OCI-LY1 (cell line): Measurements from ENCODE around the gene RGS17.

Experiments used
- H2AFZ ChIP-seq: fragments of 200-600 bp; sonication (generic), shearing (Covaris generic); 2 replicates; pipeline ENCODE4 v1.6.0; 2014; ENCODE audit warnings: antibody characterized with exemption, mild to moderate bottlenecking, low read length
- H3F3A ChIP-seq: fragments of 200-600 bp; sonication (generic), shearing (Covaris generic); 2 replicates; pipeline ENCODE4 v1.6.0; 2014; ENCODE audit warnings: mild to moderate bottlenecking, antibody characterized with exemption, low read length, moderate library complexity; ENCODE audit not compliant: insufficient read depth
- H3K27ac ChIP-seq: fragments of 200-600 bp; sonication (generic); 2 replicates; pipeline ENCODE4 v1.5.1; 2014; ENCODE audit warnings: low read length, mixed run types, mild to moderate bottlenecking, low read depth; ENCODE audit not compliant: poor library complexity, severe bottlenecking
- H3K27me3 ChIP-seq: fragments of 200-600 bp; sonication (generic); 2 replicates; pipeline ENCODE4 v1.6.0; 2014; ENCODE audit warnings: antibody characterized with exemption, mild to moderate bottlenecking, low read length, moderate library complexity; ENCODE audit not compliant: insufficient read depth
- H3K36me3 ChIP-seq: fragments of 200-600 bp; sonication (generic); 2 replicates; pipeline ENCODE4 v1.6.1; 2014; ENCODE audit warnings: mild to moderate bottlenecking, antibody characterized with exemption, low read length, moderate library complexity, mixed read lengths; ENCODE audit not compliant: insufficient read depth
- H3K4me1 ChIP-seq: fragments of 200-600 bp; sonication (generic); 2 replicates; pipeline ENCODE4 v1.5.1; 2014; ENCODE audit warnings: mild to moderate bottlenecking, low read length, moderate library complexity; ENCODE audit not compliant: insufficient read depth, severe bottlenecking
- H3K4me2 ChIP-seq: fragments of 200-600 bp; sonication (generic), shearing (Covaris generic); 2 replicates; pipeline ENCODE4 v1.6.1; 2014; ENCODE audit warnings: low read length
- H3K4me3 ChIP-seq: fragments of 200-600 bp; sonication (generic); 2 replicates; pipeline ENCODE4 v1.5.1; 2014; ENCODE audit warnings: low read length, low read depth, mild to moderate bottlenecking, mixed read lengths; ENCODE audit not compliant: poor library complexity, severe bottlenecking
- H3K79me2 ChIP-seq: fragments of 200-600 bp; shearing (Covaris generic); 2 replicates; pipeline ENCODE4 v1.6.1; 2016; ENCODE audit warnings: mixed run types, low read length, mixed read lengths; ENCODE audit not compliant: insufficient read depth
- H3K9ac ChIP-seq: fragments of 200-600 bp; sonication (generic), shearing (Covaris generic); 2 replicates; pipeline ENCODE4 v1.6.1; 2014; ENCODE audit warnings: mild to moderate bottlenecking, low read length, mixed read lengths
- H3K9me2 ChIP-seq: fragments of 200-600 bp; sonication (generic), shearing (Covaris generic); 2 replicates; pipeline ENCODE4 v1.6.1; 2014; ENCODE audit warnings: low read depth, mild to moderate bottlenecking, low read length, mixed read lengths
- H3K9me3 ChIP-seq: fragments of 200-600 bp; shearing (Covaris generic); 2 replicates; pipeline ENCODE4 v1.6.1; 2014; ENCODE audit warnings: low read length, mixed read lengths
- H4K20me1 ChIP-seq: fragments of 200-600 bp; sonication (generic), shearing (Covaris generic); 2 replicates; pipeline ENCODE4 v1.6.0; 2016; ENCODE audit warnings: mild to moderate bottlenecking, low read length; ENCODE audit not compliant: insufficient read depth
- EZH2 ChIP-seq: fragments of 200-600 bp; sonication (generic), shearing (Covaris generic); IDR thresholded peaks from 2 replicates; pipeline ENCODE4 v1.8.0; 2017; ENCODE audit warnings: borderline replicate concordance, mixed run types, mild to moderate bottlenecking, antibody characterized with exemption, low read length, moderate library complexity, mixed read lengths
- TF ChIP-seq, protein P1 (sequence below): fragments of 200-600 bp; sonication (generic), shearing (Covaris generic); IDR thresholded peaks from 2 replicates; pipeline ENCODE4 v1.5.1; 2017; ENCODE audit warnings: mild to moderate bottlenecking, antibody characterized with exemption, low read length, moderate library complexity, mixed read lengths

RGS17 gene

DNA sequence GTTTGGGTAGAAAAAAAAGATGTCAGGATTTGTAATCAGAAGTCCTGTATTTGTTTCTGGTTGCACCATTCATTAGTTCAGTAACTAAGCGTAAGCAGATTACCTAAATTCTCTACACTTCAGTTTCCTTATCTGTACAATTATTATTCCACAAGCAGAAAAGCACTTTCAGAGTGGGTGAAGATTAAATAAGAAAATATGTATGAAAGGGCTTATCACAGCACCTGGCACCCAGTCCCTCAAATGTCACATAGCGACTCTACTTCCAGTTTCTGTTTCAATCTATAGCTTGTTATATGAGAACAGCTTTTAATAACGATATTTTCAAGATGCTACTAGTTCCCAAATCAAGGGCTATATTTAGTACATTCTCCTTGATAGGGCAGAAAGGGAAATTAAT lies 31.4 kb downstream of the RGS17 start:
- H3K9ac ChIP-seq: no peak overlapping the region
- TF ChIP-seq, protein P1, sequence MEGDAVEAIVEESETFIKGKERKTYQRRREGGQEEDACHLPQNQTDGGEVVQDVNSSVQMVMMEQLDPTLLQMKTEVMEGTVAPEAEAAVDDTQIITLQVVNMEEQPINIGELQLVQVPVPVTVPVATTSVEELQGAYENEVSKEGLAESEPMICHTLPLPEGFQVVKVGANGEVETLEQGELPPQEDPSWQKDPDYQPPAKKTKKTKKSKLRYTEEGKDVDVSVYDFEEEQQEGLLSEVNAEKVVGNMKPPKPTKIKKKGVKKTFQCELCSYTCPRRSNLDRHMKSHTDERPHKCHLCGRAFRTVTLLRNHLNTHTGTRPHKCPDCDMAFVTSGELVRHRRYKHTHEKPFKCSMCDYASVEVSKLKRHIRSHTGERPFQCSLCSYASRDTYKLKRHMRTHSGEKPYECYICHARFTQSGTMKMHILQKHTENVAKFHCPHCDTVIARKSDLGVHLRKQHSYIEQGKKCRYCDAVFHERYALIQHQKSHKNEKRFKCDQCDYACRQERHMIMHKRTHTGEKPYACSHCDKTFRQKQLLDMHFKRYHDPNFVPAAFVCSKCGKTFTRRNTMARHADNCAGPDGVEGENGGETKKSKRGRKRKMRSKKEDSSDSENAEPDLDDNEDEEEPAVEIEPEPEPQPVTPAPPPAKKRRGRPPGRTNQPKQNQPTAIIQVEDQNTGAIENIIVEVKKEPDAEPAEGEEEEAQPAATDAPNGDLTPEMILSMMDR: no peak
- no peak for TF ChIP-seq EZH2
- no peaks in the 10 kb centered on the region for H3K9me2 ChIP-seq
- H3F3A ChIP-seq: no peaks in the 10 kb centered on the region
- no peaks in the 10 kb centered on the region for H3K27me3 ChIP-seq
- no peaks in the 10 kb centered on the region for H4K20me1 ChIP-seq
- H3K4me1 ChIP-seq: no peaks in the 10 kb centered on the region
- H3K4me2 ChIP-seq: no peak overlapping the region
- H3K79me2 ChIP-seq: no peaks in the 10 kb centered on the region
- H2AFZ ChIP-seq: no peak overlapping the region
- H3K36me3 ChIP-seq: no peaks in the 10 kb centered on the region
- H3K27ac ChIP-seq: no peak overlapping the region
- no peak overlapping the region for H3K4me3 ChIP-seq
- H3K9me3 ChIP-seq: no peaks in the 10 kb centered on the region

DNA sequence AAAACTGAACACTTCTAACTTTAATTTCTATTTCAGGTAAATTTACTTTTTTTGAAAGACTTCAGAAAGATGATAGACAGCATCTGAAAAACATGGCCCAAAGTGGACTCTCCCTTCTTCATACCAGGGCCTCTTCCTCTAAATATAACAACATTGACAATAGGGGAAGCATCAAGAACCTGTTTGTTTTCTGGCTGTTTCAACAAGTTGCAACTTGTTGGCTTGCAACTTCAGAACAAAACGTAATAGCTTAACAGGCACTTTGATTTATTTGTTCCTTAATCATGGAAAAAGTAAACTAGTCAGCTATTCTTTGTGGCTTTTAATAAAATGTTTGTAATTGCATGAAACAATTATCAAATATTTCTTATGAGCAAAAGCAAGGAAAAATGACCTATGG lies 34.3 kb downstream of the RGS17 start:
- no peak overlapping the region for H2AFZ ChIP-seq
- H3K36me3 ChIP-seq: no peaks in the 10 kb centered on the region
- no peaks in the 10 kb centered on the region for H3K9me2 ChIP-seq
- H3K4me1 ChIP-seq: no peaks in the 10 kb centered on the region
- H3K9me3 ChIP-seq: no peaks in the 10 kb centered on the region
- H3F3A ChIP-seq: no peaks in the 10 kb centered on the region
- H4K20me1 ChIP-seq: no peaks in the 10 kb centered on the region
- no peak overlapping the region for H3K4me3 ChIP-seq
- no peaks in the 10 kb centered on the region for H3K27me3 ChIP-seq
- H3K27ac ChIP-seq: no peak overlapping the region
- no peak overlapping the region for H3K9ac ChIP-seq
- H3K4me2 ChIP-seq: no peak overlapping the region
- H3K79me2 ChIP-seq: no peaks in the 10 kb centered on the region
- TF ChIP-seq, protein P1: no peak
- TF ChIP-seq EZH2: no peak

DNA sequence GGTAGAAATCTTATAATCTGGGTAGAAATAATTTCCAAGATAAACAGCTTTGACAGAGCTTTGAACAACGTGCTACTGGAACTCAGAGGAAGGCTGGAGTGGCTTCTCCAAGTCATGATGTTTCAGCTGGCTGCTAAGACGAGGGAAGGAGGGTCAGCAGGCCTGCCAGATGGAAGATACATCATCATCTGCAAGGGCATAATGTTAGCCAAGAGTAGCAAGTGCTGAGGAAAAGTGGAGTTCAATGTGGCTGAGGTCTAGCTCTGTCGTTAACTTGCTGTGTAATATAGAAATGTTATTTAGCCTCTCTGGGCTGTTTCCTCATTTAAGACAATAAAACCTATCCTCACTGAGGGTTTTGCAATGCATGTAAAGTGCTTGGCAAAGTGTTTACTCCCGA lies 35.1 kb downstream of the RGS17 start:
- Histone ChIP-seq H3K36me3 (no peaks in the 10 kb centered on the region), H3F3A (no peaks in the 10 kb centered on the region), H3K4me2 (no peak overlapping the region)

More for the DNA sequence above, 35.1 kb downstream of the RGS17 start:
- H3K9ac ChIP-seq: no peak overlapping the region
- no peak for TF ChIP-seq EZH2
- TF ChIP-seq, protein P1: no peak
- H4K20me1 ChIP-seq: no peaks in the 10 kb centered on the region
- H3K4me3 ChIP-seq: no peak overlapping the region
- H3K27me3 ChIP-seq: no peaks in the 10 kb centered on the region
- H3K9me2 ChIP-seq: no peaks in the 10 kb centered on the region
- H3K4me1 ChIP-seq: no peaks in the 10 kb centered on the region
- H3K79me2 ChIP-seq: no peaks in the 10 kb centered on the region
- no peak overlapping the region for H3K27ac ChIP-seq
- no peak overlapping the region for H2AFZ ChIP-seq
- no peaks in the 10 kb centered on the region for H3K9me3 ChIP-seq
